ENCODE results near the gene MSL2.

The MSL2 gene

DNA sequence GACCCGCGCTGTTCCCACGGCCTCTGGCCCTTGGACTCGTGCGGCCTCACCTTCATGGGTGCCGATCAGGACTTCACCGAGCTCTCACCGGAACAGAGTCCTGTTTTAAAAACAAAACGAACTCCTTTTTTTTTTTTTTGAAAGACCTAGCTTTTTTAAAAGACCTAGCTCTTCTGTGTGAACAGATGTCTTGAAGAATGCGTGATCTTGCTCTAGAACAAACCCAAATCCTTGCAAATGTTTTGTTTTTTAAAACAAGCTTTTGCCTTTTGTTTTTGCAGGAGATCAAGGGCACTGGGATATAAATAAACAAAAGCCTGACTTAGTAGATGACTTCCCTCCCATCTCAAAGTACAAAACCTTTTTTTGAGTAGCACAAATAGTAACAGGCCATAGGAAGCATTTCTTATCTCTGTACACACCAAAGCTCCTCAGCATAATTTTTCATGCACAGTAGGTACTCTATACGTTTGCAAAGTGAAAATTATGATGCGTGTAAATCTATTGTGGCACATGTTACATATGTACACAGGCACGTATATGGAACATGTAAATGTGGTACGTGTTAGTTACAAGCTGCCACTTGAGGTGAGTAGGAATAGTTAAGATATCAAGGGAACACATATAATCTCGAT is 1.1 kb upstream of the MSL2 start:
- Histone ChIP-seq H4K20me1 (ENCODE audit: insufficient read depth) (peaks cover 26% of the 10 kb centered on the region), H3K4me2 (peak overlapping the region; percentile 80), H3K27me3 (ENCODE audit: insufficient read depth, low read depth) (no peaks in the 10 kb centered on the region), H3K9ac (peak overlapping the region; percentile 99), H3K79me2 (ENCODE audit: insufficient read depth, low read depth) (peaks cover 33% of the 10 kb centered on the region), H3K36me3 (ENCODE audit: insufficient read depth) (no peaks in the 10 kb centered on the region; the same call in 1 of the 2 replicates), H2AFZ (ENCODE audit: low read depth) (peak overlapping the region; percentile 91), H3K27ac (peak overlapping the region; percentile 100), H3K4me1 (ENCODE audit: low read depth, poor library complexity, severe bottlenecking) (peaks cover 10% of the 10 kb centered on the region), H3K4me3 (IDR thresholded peaks at IDR 0.05; ENCODE audit: insufficient read depth, low read depth, low read length) (peak overlapping the region; percentile 76)
- no peak for TF ChIP-seq CTCF (conservative IDR thresholded peaks at IDR 0.05; ENCODE audit: low read depth, low read length)

- Histone ChIP-seq H3K4me2 (peak overlapping the region; percentile 80), H3K4me3 (IDR thresholded peaks at IDR 0.05; ENCODE audit: insufficient read depth, low read depth, low read length) (peak overlapping the region; percentile 76), H3K79me2 (ENCODE audit: insufficient read depth, low read depth) (peaks cover 40% of the 10 kb centered on the region), H3K9ac (peak overlapping the region; percentile 99), H3K4me1 (ENCODE audit: low read depth, poor library complexity, severe bottlenecking) (peaks cover 15% of the 10 kb centered on the region), H3K27ac (peak overlapping the region; percentile 100), H4K20me1 (ENCODE audit: insufficient read depth) (peaks cover 33% of the 10 kb centered on the region), H3K27me3 (ENCODE audit: insufficient read depth, low read depth) (no peaks in the 10 kb centered on the region), H2AFZ (ENCODE audit: low read depth) (peak overlapping the region; percentile 91), H3K36me3 (ENCODE audit: insufficient read depth) (no peaks in the 10 kb centered on the region; the same call in 1 of the 2 replicates)
- TF ChIP-seq CTCF (conservative IDR thresholded peaks at IDR 0.05; ENCODE audit: low read depth, low read length), result no peak
These were observed 445 bp upstream of the MSL2 start for GRCh38 chr3:136196401-136197158.

DNA sequence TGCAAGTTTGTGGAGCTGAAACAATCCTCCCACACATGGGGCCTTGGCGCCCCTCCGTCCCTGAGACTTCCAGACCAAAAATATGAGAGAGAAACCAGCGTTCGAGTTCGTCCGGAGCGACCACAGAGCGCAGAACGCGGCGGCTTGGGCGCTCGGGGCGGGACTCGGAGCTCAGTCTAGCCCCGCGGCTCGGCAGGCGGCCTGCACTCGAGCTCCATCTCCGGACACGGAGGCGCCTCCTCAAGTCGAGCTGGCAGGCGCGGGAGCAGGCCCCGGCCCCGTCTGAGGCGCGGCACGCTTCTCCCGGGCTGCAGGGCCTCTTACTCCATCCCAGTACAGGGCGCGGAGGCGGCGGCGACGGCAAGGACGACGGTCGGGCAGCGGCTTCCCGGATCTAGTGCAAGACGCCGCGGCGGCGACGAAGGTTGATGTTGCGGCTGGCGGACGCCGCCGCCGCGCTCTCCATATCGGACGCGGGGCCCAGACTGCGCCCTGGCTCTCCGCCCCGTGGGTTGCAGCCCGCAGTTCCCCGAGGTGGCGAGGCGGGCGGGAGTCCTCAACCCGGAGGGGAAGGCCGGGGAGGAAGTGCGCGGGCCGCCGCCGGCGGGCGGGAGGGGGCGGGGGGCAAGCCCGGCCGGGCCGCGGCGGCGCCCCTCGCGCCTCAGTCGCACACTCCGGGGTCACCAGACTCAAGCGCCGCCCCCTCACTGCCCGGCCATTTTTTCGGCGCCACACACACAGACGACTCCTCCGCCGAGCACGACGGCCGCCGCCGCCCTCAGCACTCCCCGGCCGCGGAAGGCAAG is 674 bp downstream of the MSL2 start:
- H2AFZ ChIP-seq (ENCODE audit: low read depth), result 0 out of 2 replicates have a peak overlapping the region, but pooled peaks have one; percentile 13
- peak overlapping the region; percentile 99 for H3K9ac ChIP-seq
- H3K36me3 ChIP-seq (ENCODE audit: insufficient read depth), result no peaks in the 10 kb centered on the region; the same call in 1 of the 2 replicates
- peak overlapping the region; percentile 71 for H3K4me2 ChIP-seq
- no peaks in the 10 kb centered on the region for H3K27me3 ChIP-seq (ENCODE audit: insufficient read depth, low read depth)
- H3K4me1 ChIP-seq (ENCODE audit: low read depth, poor library complexity, severe bottlenecking), result peaks cover 26% of the 10 kb centered on the region
- peak overlapping the region; percentile 100 for H3K27ac ChIP-seq
- H3K79me2 ChIP-seq (ENCODE audit: insufficient read depth, low read depth), result peaks cover 51% of the 10 kb centered on the region
- no peak for TF ChIP-seq CTCF (conservative IDR thresholded peaks at IDR 0.05; ENCODE audit: low read depth, low read length)
- H3K4me3 ChIP-seq (IDR thresholded peaks at IDR 0.05; ENCODE audit: insufficient read depth, low read depth, low read length), result peak overlapping the region; percentile 33
- peaks cover 44% of the 10 kb centered on the region for H4K20me1 ChIP-seq (ENCODE audit: insufficient read depth)

DNA sequence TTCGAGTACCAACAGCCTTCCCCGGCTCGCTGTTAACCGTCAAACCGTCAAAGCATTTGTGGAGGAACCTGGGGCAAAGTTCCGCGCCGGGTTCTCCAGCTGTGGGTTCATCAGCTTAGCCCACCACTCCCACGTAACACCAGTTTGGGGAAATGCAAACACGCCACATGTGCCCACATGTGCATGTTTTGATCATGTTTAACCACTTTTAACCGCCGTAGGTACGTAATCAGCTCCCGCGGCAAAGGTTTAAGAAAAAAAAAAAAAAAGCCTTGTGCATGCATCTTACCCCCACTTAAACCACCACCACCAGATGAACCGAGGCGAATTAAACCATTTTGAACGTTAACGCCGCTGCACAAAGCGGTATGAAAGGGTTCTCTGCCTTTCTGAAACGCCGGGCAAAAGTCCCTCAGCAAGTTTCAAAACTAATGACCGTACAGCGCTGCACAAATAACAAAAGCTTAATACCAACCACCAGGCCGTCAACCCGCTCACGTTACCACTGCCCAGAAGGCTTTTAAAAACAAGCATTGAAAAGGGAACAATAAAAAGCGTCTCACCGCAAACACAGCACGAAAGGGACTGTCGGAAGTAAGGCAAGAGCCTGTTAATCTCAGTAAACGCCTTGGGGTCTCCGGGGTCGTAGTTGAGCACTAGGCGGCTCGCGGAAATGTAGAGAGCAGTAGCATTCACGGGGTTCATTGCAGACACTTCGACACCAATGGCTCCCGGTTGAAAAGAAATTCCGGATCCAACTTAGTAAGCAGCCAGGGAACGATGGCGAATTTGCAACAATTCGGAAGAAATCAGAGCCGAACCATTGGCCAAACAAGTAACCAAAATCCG is 1.5 kb downstream of the MSL2 start:
- no peaks in the 10 kb centered on the region; the same call in 1 of the 2 replicates for H3K36me3 ChIP-seq (ENCODE audit: insufficient read depth)
- no peak overlapping the region for H2AFZ ChIP-seq (ENCODE audit: low read depth)
- H4K20me1 ChIP-seq (ENCODE audit: insufficient read depth), result peaks cover 53% of the 10 kb centered on the region
- peaks cover 59% of the 10 kb centered on the region for H3K79me2 ChIP-seq (ENCODE audit: insufficient read depth, low read depth)
- peak overlapping the region; percentile 100 for H3K27ac ChIP-seq
- peaks cover 35% of the 10 kb centered on the region for H3K4me1 ChIP-seq (ENCODE audit: low read depth, poor library complexity, severe bottlenecking)
- H3K9ac ChIP-seq, result peak overlapping the region; percentile 99
- peak overlapping the region; percentile 71 for H3K4me2 ChIP-seq
- TF ChIP-seq CTCF (conservative IDR thresholded peaks at IDR 0.05; ENCODE audit: low read depth, low read length), result no peak; the same call in 1 of the 2 replicates
- no peaks in the 10 kb centered on the region for H3K27me3 ChIP-seq (ENCODE audit: insufficient read depth, low read depth)
- peak overlapping the region; percentile 33 for H3K4me3 ChIP-seq (IDR thresholded peaks at IDR 0.05; ENCODE audit: insufficient read depth, low read depth, low read length)
